OCI-LY1 (cell line): ENCODE results near the gene PAX6.

Experiments
- EZH2 ChIP-seq: fragments of 200-600 bp; sonication (generic), shearing (Covaris generic); IDR thresholded peaks from 2 replicates; pipeline ENCODE4 v1.8.0; 2017; ENCODE audit warnings: borderline replicate concordance, mixed run types, mild to moderate bottlenecking, antibody characterized with exemption, low read length, moderate library complexity, mixed read lengths
- TF ChIP-seq, protein P1 (sequence below): fragments of 200-600 bp; sonication (generic), shearing (Covaris generic); IDR thresholded peaks from 2 replicates; pipeline ENCODE4 v1.5.1; 2017; ENCODE audit warnings: mild to moderate bottlenecking, antibody characterized with exemption, low read length, moderate library complexity, mixed read lengths

DNA sequence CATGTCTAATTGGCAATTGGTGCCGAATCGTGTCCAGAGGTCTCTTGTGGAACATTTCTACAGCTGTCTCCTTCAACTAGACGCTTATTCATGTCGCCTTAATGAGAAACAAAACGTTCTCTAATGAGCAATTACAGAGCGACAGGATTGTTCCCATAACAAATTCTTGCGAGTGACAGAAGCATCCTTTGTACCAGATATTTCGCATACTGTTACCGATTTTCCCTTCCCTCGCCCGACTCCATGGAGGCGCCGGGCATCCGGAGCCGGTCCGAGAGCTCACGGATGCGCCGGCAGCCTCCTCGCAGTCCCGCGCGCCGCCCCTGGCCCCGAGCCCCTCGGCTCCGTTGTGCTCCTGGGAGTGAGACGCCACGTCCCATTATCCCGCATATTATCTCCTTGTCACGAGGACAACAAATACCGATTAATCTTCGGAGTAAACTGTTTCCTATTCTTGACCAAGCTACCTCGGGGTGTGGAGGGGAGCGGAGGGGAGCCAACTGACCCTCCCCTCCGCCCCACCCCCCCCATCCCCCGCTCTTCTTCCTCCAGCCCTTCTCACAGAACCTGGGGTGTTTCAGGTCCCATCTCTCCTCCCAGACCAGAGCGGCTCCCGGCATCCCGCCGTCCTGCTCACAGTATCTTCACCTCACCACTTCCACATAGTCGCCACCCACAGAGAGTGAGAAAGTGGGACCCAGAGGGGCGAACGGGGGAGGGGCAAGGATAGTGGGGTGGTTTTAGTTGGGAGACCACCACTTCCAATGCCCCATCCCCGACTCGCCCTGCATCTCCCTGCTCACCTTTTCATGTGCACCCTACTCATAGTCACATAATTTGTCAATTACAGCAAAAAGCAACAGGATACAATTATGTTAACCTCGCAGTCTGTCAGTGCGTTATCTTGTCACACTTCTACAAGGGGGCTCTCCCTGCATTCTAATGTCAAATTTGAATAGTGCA lies 11.4 kb downstream of the PAX6 start:
- TF ChIP-seq EZH2 = no peak
- TF ChIP-seq, protein P1, sequence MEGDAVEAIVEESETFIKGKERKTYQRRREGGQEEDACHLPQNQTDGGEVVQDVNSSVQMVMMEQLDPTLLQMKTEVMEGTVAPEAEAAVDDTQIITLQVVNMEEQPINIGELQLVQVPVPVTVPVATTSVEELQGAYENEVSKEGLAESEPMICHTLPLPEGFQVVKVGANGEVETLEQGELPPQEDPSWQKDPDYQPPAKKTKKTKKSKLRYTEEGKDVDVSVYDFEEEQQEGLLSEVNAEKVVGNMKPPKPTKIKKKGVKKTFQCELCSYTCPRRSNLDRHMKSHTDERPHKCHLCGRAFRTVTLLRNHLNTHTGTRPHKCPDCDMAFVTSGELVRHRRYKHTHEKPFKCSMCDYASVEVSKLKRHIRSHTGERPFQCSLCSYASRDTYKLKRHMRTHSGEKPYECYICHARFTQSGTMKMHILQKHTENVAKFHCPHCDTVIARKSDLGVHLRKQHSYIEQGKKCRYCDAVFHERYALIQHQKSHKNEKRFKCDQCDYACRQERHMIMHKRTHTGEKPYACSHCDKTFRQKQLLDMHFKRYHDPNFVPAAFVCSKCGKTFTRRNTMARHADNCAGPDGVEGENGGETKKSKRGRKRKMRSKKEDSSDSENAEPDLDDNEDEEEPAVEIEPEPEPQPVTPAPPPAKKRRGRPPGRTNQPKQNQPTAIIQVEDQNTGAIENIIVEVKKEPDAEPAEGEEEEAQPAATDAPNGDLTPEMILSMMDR = no peak
